Measurements from ENCODE around the gene PIEZO1. TPM values are rescaled to one million over a fixed set of nuclear protein-coding genes. Genes with fewer than 3 reads are reported as not detected.

The PIEZO1 gene
- total RNA-seq, 1 donor from 2014 or later: 5.5 TPM

DNA sequence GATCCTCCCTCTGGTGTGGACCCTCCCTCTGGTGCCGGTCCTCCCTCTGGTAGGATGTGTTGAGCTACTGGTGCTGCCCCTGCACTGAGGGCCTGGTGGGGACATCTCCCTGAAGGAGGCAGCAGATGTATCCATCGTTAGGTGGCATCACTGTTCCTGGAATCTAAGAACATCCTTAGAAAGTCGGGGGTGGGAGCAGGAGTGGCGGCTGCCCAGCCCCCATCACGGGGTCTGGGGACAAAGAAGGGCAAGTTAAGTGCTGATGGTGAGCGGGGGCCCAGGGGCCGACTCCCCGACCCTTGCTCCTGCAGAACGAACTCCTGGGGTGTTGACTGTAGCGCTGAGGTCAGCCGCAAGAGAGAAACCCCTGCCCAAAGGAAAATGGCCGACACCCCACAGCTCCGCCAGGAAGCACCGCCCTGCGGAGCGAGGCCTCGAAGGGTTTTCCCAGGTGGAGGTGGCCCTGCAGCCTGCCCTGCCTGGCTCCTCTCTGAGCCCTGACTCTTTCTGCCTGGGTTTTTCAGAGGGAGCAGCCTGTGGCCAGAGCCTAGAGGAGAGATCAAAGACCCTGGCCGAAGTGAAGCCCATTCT lies 73.2 kb downstream of the PIEZO1 start:
- Histone ChIP-seq H3K4me3 (no peak overlapping the region), H3K27me3 (no peaks in the 10 kb centered on the region), H3K4me1 (peaks cover 4% of the 10 kb centered on the region), H3F3A (ENCODE audit: low read depth) (no peaks in the 10 kb centered on the region), H3K9ac (no peak overlapping the region), H3K9me3 (ENCODE audit: low read depth) (no peaks in the 10 kb centered on the region), H2AFZ (replicated peaks) (no peak overlapping the region), H3K27ac (peak overlapping the region; percentile 53), H3K36me3 (no peaks in the 10 kb centered on the region), H4K20me1 (ENCODE audit: low read depth) (no peaks in the 10 kb centered on the region), H3K4me2 (no peak overlapping the region), H3K79me2 (ENCODE audit: low read depth) (peaks cover 18% of the 10 kb centered on the region)
- TF ChIP-seq EZH2phosphoT487 (IDR thresholded peaks at IDR 0.05): no peak
- no peak for TF ChIP-seq EZH2 (IDR thresholded peaks at IDR 0.05)
- TF ChIP-seq, protein P1, sequence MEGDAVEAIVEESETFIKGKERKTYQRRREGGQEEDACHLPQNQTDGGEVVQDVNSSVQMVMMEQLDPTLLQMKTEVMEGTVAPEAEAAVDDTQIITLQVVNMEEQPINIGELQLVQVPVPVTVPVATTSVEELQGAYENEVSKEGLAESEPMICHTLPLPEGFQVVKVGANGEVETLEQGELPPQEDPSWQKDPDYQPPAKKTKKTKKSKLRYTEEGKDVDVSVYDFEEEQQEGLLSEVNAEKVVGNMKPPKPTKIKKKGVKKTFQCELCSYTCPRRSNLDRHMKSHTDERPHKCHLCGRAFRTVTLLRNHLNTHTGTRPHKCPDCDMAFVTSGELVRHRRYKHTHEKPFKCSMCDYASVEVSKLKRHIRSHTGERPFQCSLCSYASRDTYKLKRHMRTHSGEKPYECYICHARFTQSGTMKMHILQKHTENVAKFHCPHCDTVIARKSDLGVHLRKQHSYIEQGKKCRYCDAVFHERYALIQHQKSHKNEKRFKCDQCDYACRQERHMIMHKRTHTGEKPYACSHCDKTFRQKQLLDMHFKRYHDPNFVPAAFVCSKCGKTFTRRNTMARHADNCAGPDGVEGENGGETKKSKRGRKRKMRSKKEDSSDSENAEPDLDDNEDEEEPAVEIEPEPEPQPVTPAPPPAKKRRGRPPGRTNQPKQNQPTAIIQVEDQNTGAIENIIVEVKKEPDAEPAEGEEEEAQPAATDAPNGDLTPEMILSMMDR (IDR thresholded peaks at IDR 0.05): no peak
- Mint-ChIP-seq H3K9me3 (no peaks in the 10 kb centered on the region), H3K36me3 (no peaks in the 10 kb centered on the region), H3K27ac (no peak overlapping the region), H3K27me3 (ENCODE audit: insufficient read depth, low read depth) (peaks cover 2% of the 10 kb centered on the region), H3K4me3 (no peak overlapping the region), H3K4me1 (peaks cover 8% of the 10 kb centered on the region)
- DNase-seq (ENCODE audit: low spot score): no peak

DNA sequence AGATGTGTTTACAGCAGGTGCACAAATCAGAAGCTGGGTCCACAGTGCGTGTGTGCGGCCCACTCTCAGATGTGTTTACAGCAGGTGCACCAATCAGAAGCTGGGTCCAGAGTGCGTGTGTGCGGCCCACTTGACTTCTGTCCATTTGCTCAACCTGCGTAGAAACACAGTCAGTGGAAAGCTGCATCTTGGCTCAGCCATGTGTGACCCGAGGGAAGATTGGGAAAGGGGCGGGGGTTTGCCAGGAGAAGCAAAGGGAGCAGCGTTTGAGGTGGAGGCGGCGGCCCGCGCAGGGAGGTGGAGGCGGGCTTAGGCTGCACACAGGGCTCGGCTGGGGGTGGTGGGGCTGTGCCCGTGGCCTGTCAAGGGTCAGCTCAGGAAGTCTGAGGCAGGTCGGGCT lies 74.5 kb downstream of the PIEZO1 start:
- TF ChIP-seq EZH2 (IDR thresholded peaks at IDR 0.05): no peak
- TF ChIP-seq, protein P1 (IDR thresholded peaks at IDR 0.05): no peak
- no peaks in the 10 kb centered on the region for H3K9me3 Mint-ChIP-seq
- H3K4me2 ChIP-seq: no peak overlapping the region

DNA sequence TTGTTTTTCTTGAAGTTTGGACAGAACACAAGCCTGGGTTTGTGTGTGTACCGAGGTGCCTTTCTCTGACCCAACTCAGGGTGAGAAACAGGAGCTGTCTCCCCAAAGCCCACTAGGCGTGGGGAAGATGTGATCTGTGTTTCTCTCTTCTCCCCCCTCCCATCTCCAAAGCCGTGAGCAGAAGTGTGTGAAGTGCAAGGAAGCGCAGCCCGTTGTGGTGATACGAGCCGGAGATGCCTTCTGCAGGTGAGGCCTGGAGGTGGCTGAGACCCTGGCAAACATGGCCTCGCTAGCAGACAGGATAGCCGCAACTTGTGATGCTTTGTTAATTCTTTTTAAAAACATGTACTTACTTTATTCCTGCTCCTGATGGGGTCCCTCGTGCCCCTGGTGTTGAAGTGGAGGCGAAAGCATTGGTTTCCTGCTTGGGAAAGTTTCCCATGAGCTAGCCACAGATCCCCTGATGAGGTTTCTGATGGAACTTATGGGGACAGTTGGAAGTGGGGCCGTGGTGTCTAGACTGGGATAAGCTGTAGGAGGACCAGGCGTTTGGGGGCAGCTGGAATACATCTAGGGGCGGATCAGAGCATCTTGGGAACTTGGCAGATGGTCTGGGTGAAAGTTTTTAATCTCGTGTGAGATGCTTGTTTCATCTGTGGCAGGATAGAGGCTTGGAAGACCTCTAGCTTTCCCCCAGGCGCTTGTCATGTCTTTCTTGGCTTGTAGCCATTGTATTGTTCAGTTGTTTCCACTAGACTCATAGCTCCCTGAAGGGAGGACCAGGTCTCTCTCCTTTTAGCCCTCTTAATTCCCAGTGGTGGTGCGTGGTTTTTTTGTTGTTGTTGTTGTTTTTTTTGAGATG lies 77.8 kb downstream of the PIEZO1 start:
- Histone ChIP-seq H3K4me3 (peak overlapping the region; percentile 99), H3K27me3 (no peaks in the 10 kb centered on the region), H3K4me1 (peaks cover 10% of the 10 kb centered on the region), H3K36me3 (no peaks in the 10 kb centered on the region), H3K79me2 (ENCODE audit: low read depth) (peaks cover 42% of the 10 kb centered on the region), H3K9ac (peak overlapping the region; percentile 90), H3K9me3 (ENCODE audit: low read depth) (no peaks in the 10 kb centered on the region), H3F3A (ENCODE audit: low read depth) (no peaks in the 10 kb centered on the region), H4K20me1 (ENCODE audit: low read depth) (peaks cover 19% of the 10 kb centered on the region), H3K4me2 (peak overlapping the region; percentile 99), H2AFZ (replicated peaks) (no peak overlapping the region), H3K27ac (no peak overlapping the region)
- peak overlapping the region; percentile 84 for H3K4me3 Mint-ChIP-seq
- H3K4me1 Mint-ChIP-seq: peaks cover 22% of the 10 kb centered on the region
- TF ChIP-seq, protein P1 (IDR thresholded peaks at IDR 0.05): no peak
- TF ChIP-seq EZH2 (IDR thresholded peaks at IDR 0.05) (no peak), EZH2phosphoT487 (IDR thresholded peaks at IDR 0.05) (no peak)
- no peaks in the 10 kb centered on the region for H3K36me3 Mint-ChIP-seq
- no peaks in the 10 kb centered on the region for H3K27me3 Mint-ChIP-seq (ENCODE audit: insufficient read depth, low read depth)
- no peak for DNase-seq (ENCODE audit: low spot score)
- no peaks in the 10 kb centered on the region for H3K9me3 Mint-ChIP-seq
- H3K27ac Mint-ChIP-seq: no peak overlapping the region

More for the DNA sequence above, 74.5 kb downstream of the PIEZO1 start:
- Histone ChIP-seq H4K20me1 (ENCODE audit: low read depth) (peaks cover 1% of the 10 kb centered on the region), H3K27ac (no peak overlapping the region), H3K9ac (no peak overlapping the region), H3F3A (ENCODE audit: low read depth) (no peaks in the 10 kb centered on the region), H3K79me2 (ENCODE audit: low read depth) (peaks cover 26% of the 10 kb centered on the region), H3K27me3 (no peaks in the 10 kb centered on the region), H3K4me1 (peaks cover 4% of the 10 kb centered on the region), H3K4me3 (no peak overlapping the region), H2AFZ (replicated peaks) (no peak overlapping the region), H3K36me3 (no peaks in the 10 kb centered on the region), H3K9me3 (ENCODE audit: low read depth) (no peaks in the 10 kb centered on the region)
- Mint-ChIP-seq H3K36me3 (no peaks in the 10 kb centered on the region), H3K4me3 (no peak overlapping the region), H3K27me3 (ENCODE audit: insufficient read depth, low read depth) (peaks cover under 1% of the 10 kb centered on the region), H3K4me1 (peaks cover 9% of the 10 kb centered on the region), H3K27ac (no peak overlapping the region)
- DNase-seq (ENCODE audit: low spot score): no peak
